ENCODE data around the gene CLIC1.
A peak's percentile ranks its signal among the peaks of the same experiment; 100 is the strongest.
"Not testable (repeated sequence)": the region's sequence is repeated elsewhere in the genome, so short reads cannot be mapped to it uniquely, and the experiment has no call there.

CLIC1 gene

GRCh38 chr6:31722173-31722572 is 14.2 kb downstream of the CLIC1 start:
- DNase-seq (ENCODE audit: low read depth): no peak

- DNase-seq (ENCODE audit: low read depth): no peak
These were observed 14.8 kb downstream of the CLIC1 start, which contains the start of gene LY6G6C for GRCh38 chr6:31721351-31722020. Gene LY6G6C, minus strand, starts transcription at chr6:31721746. Its CDS starts 67 bp downstream, at chr6:31721679.

GRCh38 chr6:31720196-31720770 is 16.0 kb downstream of the CLIC1 start:
- DNase-seq (ENCODE audit: low read depth): no peak

GRCh38 chr6:31719001-31719400 is 17.3 kb downstream of the CLIC1 start:
- no peak for DNase-seq (ENCODE audit: low read depth)

GRCh38 chr6:31718265-31718664 is 18.1 kb downstream of the CLIC1 start:
- no peak for DNase-seq (ENCODE audit: low read depth)

- no peak for DNase-seq (ENCODE audit: low read depth)
These were observed 18.7 kb downstream of the CLIC1 start for GRCh38 chr6:31717499-31718222.

- DNase-seq (ENCODE audit: low read depth): no peak
These were observed 21.0 kb downstream of the CLIC1 start, which contains the start of gene LY6G6D for GRCh38 chr6:31715022-31715958. Gene LY6G6D, plus strand, starts transcription at chr6:31715348. Its CDS starts 8 bp downstream, at chr6:31715356.

GRCh38 chr6:31713991-31714684 is 22.2 kb downstream of the CLIC1 start:
- DNase-seq (ENCODE audit: low read depth): no peak

- no peak for DNase-seq (ENCODE audit: low read depth)
These were observed 22.9 kb downstream of the CLIC1 start for GRCh38 chr6:31713465-31713864.

GRCh38 chr6:31712296-31712695 is 24.0 kb downstream of the CLIC1 start:
- no peak for DNase-seq (ENCODE audit: low read depth)

- DNase-seq (ENCODE audit: low read depth): no peak
These were observed 25.1 kb downstream of the CLIC1 start for GRCh38 chr6:31711233-31711632.

- DNase-seq (ENCODE audit: low read depth): no peak
These were observed 25.7 kb downstream of the CLIC1 start for GRCh38 chr6:31710523-31711219.

- DNase-seq (ENCODE audit: low read depth): not testable (repeated sequence)
These were observed 27.2 kb downstream of the CLIC1 start for GRCh38 chr6:31709157-31709556.

- no peak for DNase-seq (ENCODE audit: low read depth)
These were observed 28.1 kb downstream of the CLIC1 start for GRCh38 chr6:31708224-31708623.

GRCh38 chr6:31707701-31708100 is 28.6 kb downstream of the CLIC1 start:
- DNase-seq (ENCODE audit: low read depth): no peak

GRCh38 chr6:31706599-31706998 is 29.7 kb downstream of the CLIC1 start, which contains the start of gene LY6G6F:
Gene LY6G6F, plus strand, starts transcription at chr6:31706866. Its CDS starts 41 bp downstream, at chr6:31706907.
- DNase-seq (ENCODE audit: low read depth): no peak

- DNase-seq (ENCODE audit: low read depth): no peak
These were observed 30.4 kb downstream of the CLIC1 start for GRCh38 chr6:31705931-31706330.

GRCh38 chr6:31702819-31703716 is 33.3 kb downstream of the CLIC1 start, which contains the start of gene ABHD16A:
Gene ABHD16A, minus strand, starts transcription at chr6:31703324. Its CDS starts 43 bp downstream, at chr6:31703281.
- DNase-seq (ENCODE audit: low read depth): peak; percentile 94

GRCh38 chr6:31702405-31702818 is 33.9 kb downstream of the CLIC1 start:
- no peak for DNase-seq (ENCODE audit: low read depth)
